Measurements from ENCODE around the gene YTHDC1.

DNA sequence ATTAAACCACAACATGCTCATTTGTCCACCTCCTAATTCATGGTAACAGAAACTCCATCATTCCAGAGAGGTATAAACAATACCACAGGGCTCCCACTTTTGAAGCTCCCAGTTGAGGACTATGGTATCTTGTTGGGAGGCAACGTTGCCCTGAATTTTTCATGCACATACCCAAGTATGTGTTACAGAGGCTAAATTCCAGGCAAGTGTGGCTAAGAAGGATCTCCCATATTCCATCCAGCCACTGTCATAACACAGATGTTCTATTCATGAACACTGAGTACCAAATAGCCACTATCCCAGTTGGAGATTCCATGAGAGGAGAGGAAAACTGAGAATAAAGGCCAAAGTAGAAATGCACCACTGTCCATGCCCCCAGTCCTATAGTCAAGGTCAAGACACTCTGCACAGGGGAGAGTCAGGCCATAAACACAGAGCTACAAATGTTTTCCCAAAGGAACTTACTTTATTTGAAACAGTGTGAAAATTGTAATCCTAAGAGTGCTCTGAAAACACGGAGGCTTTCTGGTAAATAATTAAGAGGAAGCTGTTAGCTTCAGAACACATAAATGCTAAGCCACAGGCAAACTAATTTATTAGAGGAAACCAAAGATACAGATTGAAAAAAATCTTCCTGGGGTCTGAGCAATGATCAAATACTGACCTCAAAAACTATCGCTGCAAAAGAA is 62.0 kb downstream of the YTHDC1 start:
- TF ChIP-seq, protein P1, sequence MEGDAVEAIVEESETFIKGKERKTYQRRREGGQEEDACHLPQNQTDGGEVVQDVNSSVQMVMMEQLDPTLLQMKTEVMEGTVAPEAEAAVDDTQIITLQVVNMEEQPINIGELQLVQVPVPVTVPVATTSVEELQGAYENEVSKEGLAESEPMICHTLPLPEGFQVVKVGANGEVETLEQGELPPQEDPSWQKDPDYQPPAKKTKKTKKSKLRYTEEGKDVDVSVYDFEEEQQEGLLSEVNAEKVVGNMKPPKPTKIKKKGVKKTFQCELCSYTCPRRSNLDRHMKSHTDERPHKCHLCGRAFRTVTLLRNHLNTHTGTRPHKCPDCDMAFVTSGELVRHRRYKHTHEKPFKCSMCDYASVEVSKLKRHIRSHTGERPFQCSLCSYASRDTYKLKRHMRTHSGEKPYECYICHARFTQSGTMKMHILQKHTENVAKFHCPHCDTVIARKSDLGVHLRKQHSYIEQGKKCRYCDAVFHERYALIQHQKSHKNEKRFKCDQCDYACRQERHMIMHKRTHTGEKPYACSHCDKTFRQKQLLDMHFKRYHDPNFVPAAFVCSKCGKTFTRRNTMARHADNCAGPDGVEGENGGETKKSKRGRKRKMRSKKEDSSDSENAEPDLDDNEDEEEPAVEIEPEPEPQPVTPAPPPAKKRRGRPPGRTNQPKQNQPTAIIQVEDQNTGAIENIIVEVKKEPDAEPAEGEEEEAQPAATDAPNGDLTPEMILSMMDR (IDR thresholded peaks at IDR 0.05; ENCODE audit: low read length), result no peak
- TF ChIP-seq EZH2 (optimal IDR thresholded peaks at IDR 0.05; ENCODE audit: low read depth, low read length) (no peak), EZH2phosphoT487 (IDR thresholded peaks at IDR 0.05; ENCODE audit: low read length) (no peak)

Data from MM.1S (cell line).